Heart left ventricle (tissue), 16 donors: Measurements from ENCODE around the gene LRIG1. TPM values are rescaled to one million over a fixed set of nuclear protein-coding genes. Genes with fewer than 3 reads are reported as not detected.
A peak's percentile ranks its signal among the peaks of the same experiment; 100 is the strongest.

Source experiments
- ATAC-seq, 4 donors: fragments of 200-7000 bp; cut with Tn5 transposase; one replicate each; pipeline ENCODE4 v1.9.1; 2020 to 2022; ENCODE audit warnings: moderate library complexity in 4 of 4, mild to moderate bottlenecking in 3 of 4, moderate number of reproducible peaks in 1 of 4
- DNase-seq, 5 donors: peaks; one replicate each; pipeline ENCODE4 v3.0.0-alpha.2; 2020
- H3K27ac ChIP-seq, 12 donors: fragments of 200-600 bp; sonication (generic) in 4 of 12; one replicate each; pipeline versions ENCODE4 v1.5.0 to v1.8.0; 2016 to 2022; ENCODE audit warnings: mild to moderate bottlenecking in 2 of 12
- H3K27me3 ChIP-seq, 9 donors: fragments of 200-600 bp; sonication (generic) in 2 of 9; one replicate each; pipeline versions ENCODE4 v1.5.1 to v1.8.0; 2016 to 2022; ENCODE audit warnings: mild to moderate bottlenecking in 3 of 9
- H3K36me3 ChIP-seq, 9 donors: fragments of 200-600 bp; sonication (generic) in 2 of 9; one replicate each; pipeline versions ENCODE4 v1.5.0 to v1.8.0; 2018 to 2022; ENCODE audit warnings: mild to moderate bottlenecking in 2 of 9
- H3K4me1 ChIP-seq, 12 donors: fragments of 200-600 bp; sonication (generic) in 4 of 12; one replicate each; pipeline versions ENCODE4 v1.5.0 to v1.8.0; 2016 to 2022; ENCODE audit warnings: mild to moderate bottlenecking in 3 of 12
- H3K4me3 ChIP-seq, 12 donors: fragments of 200-600 bp; sonication (generic) in 4 of 12; one replicate each; pipeline versions ENCODE4 v1.5.0 to v1.8.0; 2017 to 2022; ENCODE audit warnings: mild to moderate bottlenecking in 9 of 12, moderate library complexity in 4 of 12
- H3K9me3 ChIP-seq, 12 donors: fragments of 200-600 bp; sonication (generic) in 4 of 12; one replicate each; pipeline versions ENCODE4 v1.5.0 to v1.8.0; 2016 to 2022; ENCODE audit warnings: mild to moderate bottlenecking in 1 of 12
- CTCF ChIP-seq, 12 donors: fragments of 200-600 bp; sonication (generic) in 4 of 12; IDR thresholded peaks; one replicate each; pipeline versions ENCODE4 v1.5.0 to v1.8.0; 2018 to 2022; ENCODE audit warnings: antibody characterized with exemption in 12 of 12, mild to moderate bottlenecking in 5 of 12
- POLR2A ChIP-seq, 2 donors: fragments of 450-650 bp; IDR thresholded peaks; one replicate each; pipeline ENCODE4 v1.6.1; 2017; ENCODE audit warnings: antibody characterized with exemption in 2 of 2, mild to moderate bottlenecking in 2 of 2, moderate library complexity in 2 of 2
- WGBS, 4 donors: extraction: QIAGEN DNeasy Blood & Tissue Kit in 2 of 4; methylation state at CpG; one replicate each; pipeline versions ENCODE4 v1.1.5 to v1.1.7; 2013 to 2018; 5-methylcytosine and 5-hydroxymethylcytosine counted together
- intact Hi-C, 10 donors: fragments of 100-400 bp; cut with DNase I; formaldehyde crosslinking; loops; one replicate each; pipeline versions ENCODE4 v1.11.1 to v1.14.2; 2022
- polyA plus RNA-seq, 2 donors: library from polyadenylated mRNA; stranded (reverse); fragments of 200-250 nt; gene quantifications; one replicate each; pipeline ENCODE4 v1.2.3, GENCODE V29; 2013
- total RNA-seq, 9 donors: library from RNA; depleted of rRNA in 2 of 9; stranded (reverse); fragments of >200 nt in 2 of 9; fragmentation: NEBNext Ultra II Directional in 3 of 9; extraction: Animal tissue kit (Norgen Biotek cat#: 25700) in 3 of 9; gene quantifications; one replicate each; pipeline versions ENCODE4 v1.1.0 to v1.2.4, GENCODE V29; 2016 to 2023
- donor health status: ischemic (EF 13 %, LVEDD 7.1; RV severe dilation, severe dysfunction).
- donor health status: healthy with polysubstance abuse.
- donor health status: DM: no; HTN: yes; CAD: no.
- donor health status: DM: no; HTN: no; CAD: no.
- donor health status: ischemic (EF 25% LVEDD 6.9; RV normal size, moderate dysfunction).
- donor health status: ischemic (EF 25% LVEDD 5.7; RV mildly dilated, moderate dysfunction).
- donor health status: healthy.
- donor health status: DM: yes; HTN: yes; CAD: no.
- donor health status: ischemic (EF 35%, LVEDD 5.7; RV mildly dilated, moderate dysfunction).
- donor health status: nonischemic (EF 11% LVEDD 7.7; RV severe dilation, severe dysfunction).
- donor health status: DM: yes; HTN: yes; CAD: no.
- donor health status: PGD.
- donor health status: ischemic (EF 29% LVEDD 5.4; RV normal size, mild dysfunction).
- donor health status: nonischemic (EF 23%, LVEDD 6.1; RV moderate dilation, normal function).

Gene LRIG1
- total and polyA plus RNA-seq, 11 donors: 42.3 to 161 (median 88.8) TPM

- Histone ChIP-seq H3K27ac (peak overlapping the region in 3 of 12 donors; percentile 10 to 81 (median 30)), H3K9me3 (no peaks in the 10 kb centered on the region), H3K4me3 (no peak overlapping the region), H3K27me3 (no peaks in the 10 kb centered on the region), H3K4me1 (peaks cover 0 to 54% (median 21%) of the 10 kb centered on the region in 12 donors), H3K36me3 (peaks cover 0 to 76% (median 57%) of the 10 kb centered on the region in 9 donors)
- no peak for DNase-seq
- no peak for ATAC-seq
- 75 to 78% (median 76%) methylated on average over 10 of the region's 10 CpGs for WGBS, 4 donors
- no peak for TF ChIP-seq POLR2A (IDR thresholded peaks at IDR 0.05)
- TF ChIP-seq CTCF (IDR thresholded peaks at IDR 0.05): no peak
- intact Hi-C loops: loop anchor here in 1 of 10 donors (10.0 kb wide), 1 partner anchor 274 kb away; no protein-coding TSS in a partner anchor
Measured at GRCh38 chr3:66401157-66401550, 99.7 kb downstream of the LRIG1 start.

GRCh38 chr3:66400411-66401156 is 100.2 kb downstream of the LRIG1 start:
- Histone ChIP-seq H3K9me3 (no peaks in the 10 kb centered on the region), H3K4me3 (no peak overlapping the region), H3K27me3 (no peaks in the 10 kb centered on the region), H3K4me1 (peaks cover 0 to 48% (median 18%) of the 10 kb centered on the region in 12 donors), H3K27ac (peak overlapping the region in 1 of 12 donors; percentile 81), H3K36me3 (peaks cover 0 to 76% (median 57%) of the 10 kb centered on the region in 9 donors)
- ATAC-seq: peak in 1 of 4 donors; percentile 19
- WGBS, 4 donors: 72 to 82% (median 77%) methylated on average over 14 to 15 of the region's 15 CpGs
- DNase-seq: peak in 1 of 5 donors; percentile 28
- TF ChIP-seq CTCF (IDR thresholded peaks at IDR 0.05): no peak
- no peak for TF ChIP-seq POLR2A (IDR thresholded peaks at IDR 0.05)
- intact Hi-C loops: loop anchor here in 1 of 10 donors (10.0 kb wide), 1 partner anchor 274 kb away; no protein-coding TSS in a partner anchor

- Histone ChIP-seq H3K9me3 (no peaks in the 10 kb centered on the region), H3K4me1 (peaks cover 0 to 46% (median 18%) of the 10 kb centered on the region in 12 donors), H3K36me3 (peaks cover 0 to 74% (median 54%) of the 10 kb centered on the region in 9 donors), H3K27me3 (no peaks in the 10 kb centered on the region), H3K27ac (peak overlapping the region in 1 of 12 donors; percentile 81), H3K4me3 (no peak overlapping the region)
- 87 to 92% (median 90%) methylated on average over 10 of the region's 10 CpGs for WGBS, 4 donors
- intact Hi-C loops: loop anchor here in 1 of 10 donors (10.0 kb wide), 1 partner anchor 275 kb away; no protein-coding TSS in a partner anchor
- no peak for ATAC-seq
- TF ChIP-seq POLR2A (IDR thresholded peaks at IDR 0.05) (no peak), CTCF (IDR thresholded peaks at IDR 0.05) (no peak)
- DNase-seq: no peak
Measured at GRCh38 chr3:66399529-66400232, 101.1 kb downstream of the LRIG1 start.
